ENCODE measurements around the gene RELCH.

Gene RELCH

DNA sequence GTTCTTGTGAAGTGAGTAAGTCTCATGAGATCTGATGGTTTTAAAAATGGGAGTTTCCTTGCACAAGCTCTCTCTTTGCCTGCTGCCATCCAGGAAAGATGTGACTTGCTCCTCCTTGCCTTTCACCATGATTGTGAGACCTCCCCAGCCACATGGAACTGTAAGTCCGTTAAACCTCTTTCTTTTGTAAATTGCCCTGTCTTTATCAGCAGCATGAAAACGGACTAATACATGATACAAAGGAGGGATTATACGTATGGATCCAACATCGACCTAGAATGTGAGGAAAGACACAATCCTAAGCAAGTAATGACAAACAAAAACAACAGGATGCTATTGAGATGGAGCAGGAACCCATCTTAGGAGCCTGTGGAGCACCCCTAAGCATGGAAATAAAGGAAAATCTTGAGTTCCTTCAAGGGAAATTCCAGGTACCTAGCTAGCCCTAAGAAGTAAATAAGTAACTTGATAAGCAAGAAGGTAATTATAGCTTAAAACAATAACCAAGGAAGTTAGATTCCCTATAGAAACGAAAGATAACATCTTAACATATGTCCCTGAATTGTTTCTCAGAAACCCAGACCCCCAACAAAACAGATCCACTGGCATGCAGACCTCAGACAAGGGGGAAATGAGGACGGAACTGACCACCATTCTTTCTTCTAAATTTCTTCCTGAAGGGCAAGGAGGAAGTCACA lies 136.6 kb downstream of the RELCH start:
- no peak for DNase-seq (ENCODE audit: low read depth in 2 of 3, low spot score in 1 of 3)

DNA sequence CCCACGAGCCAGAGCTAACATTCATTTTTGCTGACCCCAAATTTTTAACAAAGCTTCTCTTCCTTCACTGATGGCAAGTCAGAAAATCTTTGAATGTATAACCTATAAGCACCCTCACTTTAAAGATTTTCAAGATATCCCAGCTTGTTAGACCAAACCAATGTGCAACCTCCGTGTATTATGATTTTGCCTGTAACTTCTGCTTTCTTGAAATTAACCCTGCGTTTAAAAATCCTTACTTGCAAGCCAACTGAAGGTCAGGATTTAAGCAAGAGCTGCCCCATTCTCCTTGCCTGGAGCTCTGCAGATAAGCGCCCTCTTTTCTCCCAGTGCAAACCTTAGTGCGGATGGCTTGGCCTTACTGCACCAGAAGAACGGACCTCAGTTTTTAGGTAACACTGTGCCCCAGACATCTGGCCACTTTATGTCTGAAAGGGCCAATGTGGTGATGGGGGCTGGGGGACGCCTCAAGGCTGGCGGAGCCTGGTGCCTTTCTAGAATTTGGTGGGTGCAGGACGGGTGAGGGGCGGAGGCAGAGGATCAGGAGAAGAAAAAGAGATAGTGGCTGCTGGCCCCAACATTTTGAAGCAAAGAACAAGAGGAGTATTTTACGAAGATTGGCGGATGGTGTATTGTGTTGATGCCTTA lies 137.2 kb downstream of the RELCH start:
- DNase-seq (ENCODE audit: low read depth in 2 of 3, low spot score in 1 of 3): no peak

DNA sequence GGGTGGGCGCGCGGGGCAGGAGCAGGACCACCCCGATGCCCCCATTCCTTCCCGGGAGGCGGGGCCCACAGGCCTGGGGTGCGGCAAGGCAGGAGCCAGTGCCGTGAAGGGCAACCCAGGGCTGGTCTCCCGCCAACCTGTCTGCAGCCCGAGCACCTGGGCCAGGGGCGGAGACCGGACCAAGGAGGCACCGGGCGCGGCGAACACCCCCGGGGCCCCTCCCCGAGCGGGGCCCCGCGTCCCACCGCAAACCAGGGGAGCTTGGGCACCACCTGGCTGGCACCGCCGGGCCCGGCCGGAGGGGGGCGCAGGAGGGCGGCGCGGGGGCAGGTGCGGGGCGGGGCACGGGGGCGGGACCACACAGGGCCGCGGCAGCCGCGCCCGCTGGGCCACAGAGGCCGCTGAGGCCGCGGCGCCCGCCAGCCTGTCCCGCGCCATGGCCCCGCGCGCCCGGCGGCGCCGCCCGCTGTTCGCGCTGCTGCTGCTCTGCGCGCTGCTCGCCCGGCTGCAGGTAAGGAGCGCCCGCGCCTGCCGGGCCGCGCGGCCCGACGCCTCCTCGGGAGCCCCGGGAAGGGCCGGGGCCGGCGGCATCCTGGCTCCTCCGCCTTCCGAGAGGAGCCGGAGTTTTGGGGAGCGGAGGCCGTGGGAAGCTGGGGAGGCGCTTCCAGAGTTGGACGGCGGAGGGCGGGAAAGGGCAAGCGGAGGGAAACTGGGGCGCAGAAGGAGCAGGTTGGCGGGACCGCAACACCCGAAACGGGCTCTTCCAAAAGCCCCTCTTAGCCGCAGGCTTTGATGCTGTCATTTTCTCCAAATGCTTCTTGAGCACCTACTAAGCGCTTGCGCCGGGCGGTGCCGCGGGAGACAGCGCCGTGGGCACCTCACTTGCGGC lies 138.1 kb downstream of the RELCH start, which contains the start of gene TNFRSF11A:
Gene TNFRSF11A, plus strand, starts transcription at position 394 of the 889 bp plus-strand sequence. Its CDS starts 43 bp downstream, at position 437.
- peak in 2 of 3 donors; percentile 48 to 55 for DNase-seq (ENCODE audit: low read depth in 2 of 3, low spot score in 1 of 3)

GRCh38 chr18:62325806-62326645 lies 139.0 kb downstream of the RELCH start:
- DNase-seq (ENCODE audit: low read depth in 2 of 3, low spot score in 1 of 3): no peak

GRCh38 chr18:62326646-62327348 lies 139.7 kb downstream of the RELCH start:
- no peak for DNase-seq (ENCODE audit: low read depth in 2 of 3, low spot score in 1 of 3)

DNA sequence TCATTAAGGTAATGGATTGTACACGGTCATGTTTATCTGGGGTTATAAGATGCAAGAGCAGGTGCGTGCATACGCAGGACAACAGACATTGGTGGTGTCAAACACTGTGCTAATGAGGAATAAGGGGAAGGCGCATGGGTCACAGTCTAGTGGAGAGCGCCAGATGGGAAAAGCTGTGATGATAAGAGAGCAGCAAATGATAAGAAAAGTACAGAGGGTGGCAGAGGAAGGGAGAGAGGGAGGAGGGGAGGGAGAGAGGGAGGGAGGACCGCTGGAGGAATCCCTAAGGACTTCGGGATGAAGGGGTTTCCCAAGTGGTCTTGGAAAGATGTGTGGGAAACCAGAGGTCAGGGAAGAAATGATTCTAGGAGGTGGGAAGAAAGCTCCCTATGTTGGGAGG lies 140.9 kb downstream of the RELCH start:
- no peak for DNase-seq (ENCODE audit: low read depth in 2 of 3, low spot score in 1 of 3)

DNA sequence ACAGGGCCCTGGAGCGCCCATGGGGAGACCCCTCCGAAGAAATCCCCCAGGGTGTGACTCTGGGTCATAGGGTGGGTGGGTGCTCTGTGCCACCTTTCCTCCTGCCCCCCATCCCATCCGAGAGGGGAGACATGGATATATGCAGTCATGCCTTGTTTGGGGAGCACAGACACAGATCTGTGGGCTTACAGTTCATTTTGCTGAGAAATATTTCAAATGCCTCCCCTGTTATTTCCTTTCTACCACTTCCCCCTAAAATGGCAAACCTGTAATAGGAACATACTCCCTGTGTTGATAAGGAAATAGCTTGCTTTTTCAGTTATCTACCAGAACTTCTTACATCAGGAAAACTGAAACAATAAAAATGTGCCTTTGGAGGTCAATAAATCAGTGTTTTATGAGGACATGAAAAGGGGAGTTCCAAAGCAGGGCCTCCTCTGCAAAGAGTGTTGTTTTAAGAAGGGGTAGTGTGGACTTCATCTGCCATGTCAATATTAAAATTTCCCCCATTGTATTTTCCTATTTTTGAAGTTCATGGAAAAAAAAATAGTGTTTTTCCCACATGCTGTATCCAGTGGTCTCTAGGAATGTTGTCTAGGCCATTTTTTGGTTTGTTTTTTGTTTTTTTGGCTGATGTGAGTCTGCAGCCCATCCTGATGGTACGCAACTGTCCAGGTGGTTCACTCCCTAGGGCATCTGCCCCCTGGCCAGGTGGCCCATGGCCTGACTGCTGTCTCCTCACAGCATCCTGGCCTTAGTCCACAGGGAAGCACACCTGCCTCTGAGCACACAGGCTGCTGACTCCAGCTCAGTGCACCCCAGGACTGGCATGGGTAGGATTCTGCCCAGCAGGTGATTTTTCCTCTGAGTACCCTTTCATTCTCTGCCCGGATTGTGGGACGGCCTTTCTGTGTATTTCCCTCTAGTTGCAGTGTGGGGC lies 141.8 kb downstream of the RELCH start:
- DNase-seq (ENCODE audit: low read depth in 2 of 3, low spot score in 1 of 3): no peak

DNA sequence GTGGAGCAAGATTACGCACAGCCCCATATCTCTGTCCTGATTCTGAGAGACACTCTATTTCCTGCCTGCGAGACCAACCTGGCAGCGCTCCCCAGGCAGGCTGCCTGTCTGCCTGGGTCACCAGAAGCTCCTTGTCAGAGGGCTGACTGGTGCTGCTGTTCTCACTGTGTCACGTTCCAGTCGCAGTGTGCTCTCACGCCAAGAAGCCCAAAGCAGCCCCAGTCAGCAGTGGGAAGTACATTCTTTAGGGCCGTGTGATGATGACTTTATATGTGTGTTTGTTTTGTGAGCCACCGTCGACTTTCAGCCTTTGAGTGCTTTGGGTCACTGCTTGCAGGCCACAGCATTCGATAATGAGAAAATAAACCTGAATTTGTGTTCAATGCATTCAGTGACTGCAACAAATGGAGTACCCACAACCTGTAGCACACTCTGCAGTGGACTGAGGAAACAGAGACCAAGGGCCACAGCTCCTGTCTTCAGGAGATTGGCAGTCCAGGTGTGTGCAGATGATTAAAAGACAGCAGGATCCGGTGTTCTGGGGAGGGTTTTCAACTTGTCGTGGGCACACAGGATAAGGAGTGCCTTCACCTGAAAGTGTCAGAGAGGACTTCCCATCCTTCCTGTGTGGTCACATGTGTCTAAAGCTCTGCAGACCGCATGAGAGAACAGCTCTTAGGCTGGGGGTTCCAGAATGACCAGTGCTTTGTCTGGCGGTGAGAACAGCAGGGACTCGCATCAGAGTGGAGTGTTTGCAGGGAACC lies 142.8 kb downstream of the RELCH start:
- DNase-seq (ENCODE audit: low read depth in 2 of 3, low spot score in 1 of 3): no peak

DNA sequence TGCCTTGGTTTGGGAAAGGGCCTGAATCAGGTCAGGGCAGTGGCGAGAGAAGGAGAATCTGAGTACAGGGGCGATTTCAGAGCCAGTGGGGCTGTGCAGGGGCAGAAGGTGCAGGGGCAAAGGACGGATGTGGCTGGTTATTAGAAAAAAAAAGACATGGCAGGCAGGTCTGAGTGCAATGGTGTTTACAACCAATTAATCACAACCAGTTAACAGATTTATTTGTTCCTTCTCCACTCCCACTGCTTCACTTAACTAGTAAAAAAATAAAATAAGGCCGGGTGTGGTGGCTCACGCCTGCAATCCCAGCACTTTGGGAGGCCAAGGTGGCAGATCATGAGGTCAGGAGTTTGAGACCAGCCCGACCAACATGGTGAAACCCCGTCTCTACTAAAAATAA lies 143.6 kb downstream of the RELCH start:
- DNase-seq (ENCODE audit: low read depth in 2 of 3, low spot score in 1 of 3): no peak

GRCh38 chr18:62331581-62332356 lies 144.7 kb downstream of the RELCH start:
- DNase-seq (ENCODE audit: low read depth in 2 of 3, low spot score in 1 of 3): no peak

DNA sequence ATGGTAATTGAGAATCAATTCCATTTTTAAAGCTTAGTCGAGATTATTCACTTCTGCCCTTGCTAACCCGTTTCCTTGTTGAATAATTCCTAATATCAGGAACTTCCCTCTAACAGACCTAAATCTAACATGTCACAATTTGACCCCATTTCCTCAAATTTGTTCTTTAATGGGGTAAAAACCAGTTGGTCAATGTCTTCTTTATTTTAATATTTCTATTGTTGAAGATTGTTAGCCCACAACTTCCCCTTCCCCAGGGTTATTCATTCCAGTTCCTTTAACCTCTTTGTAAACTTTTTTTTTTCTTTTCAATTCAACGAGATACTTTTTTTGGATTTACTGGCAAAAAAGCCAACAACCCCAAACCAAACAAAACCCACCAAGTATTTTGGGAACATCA lies 145.4 kb downstream of the RELCH start:
- DNase-seq (ENCODE audit: low read depth in 2 of 3, low spot score in 1 of 3): no peak

- DNase-seq (ENCODE audit: low read depth in 2 of 3, low spot score in 1 of 3): no peak
Observed at GRCh38 chr18:62332964-62333695, 146.1 kb downstream of the RELCH start.

- no peak for DNase-seq (ENCODE audit: low read depth in 2 of 3, low spot score in 1 of 3)
Observed at GRCh38 chr18:62334120-62334519, 147.1 kb downstream of the RELCH start.

DNA sequence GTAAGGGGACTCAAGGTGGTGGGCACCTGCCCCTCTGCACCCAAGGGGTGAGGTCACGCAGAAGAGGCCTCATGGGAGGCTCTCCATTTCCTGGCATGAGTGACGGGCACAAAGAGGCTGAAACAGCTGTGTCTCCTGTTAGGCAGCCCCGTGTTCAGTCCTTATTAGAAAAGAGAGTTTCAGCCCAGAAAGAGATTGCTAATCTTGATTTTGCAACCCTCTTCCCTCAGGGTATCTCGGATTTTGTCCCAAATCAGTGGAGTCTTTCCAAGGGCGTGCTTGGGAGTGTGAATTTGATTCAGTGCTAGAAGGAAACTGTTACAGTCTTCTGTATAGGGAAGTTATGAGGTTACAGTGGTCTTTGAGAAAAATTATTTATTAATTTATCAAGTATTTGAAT lies 148.4 kb downstream of the RELCH start:
- DNase-seq (ENCODE audit: low read depth in 2 of 3, low spot score in 1 of 3): no peak

- no peak for DNase-seq (ENCODE audit: low read depth in 2 of 3, low spot score in 1 of 3)
Observed at GRCh38 chr18:62336618-62337017, 149.6 kb downstream of the RELCH start.

GRCh38 chr18:62337336-62337735 lies 150.3 kb downstream of the RELCH start:
- no peak for DNase-seq (ENCODE audit: low read depth in 2 of 3, low spot score in 1 of 3)

All from stimulated activated CD4-positive, alpha-beta T cell treated with anti-CD3 and anti-CD28 coated beads, Interleukin-12 subunit alpha, Interleukin-12 subunit beta, amount 100 ng/mL, for 48 hours (primary cell).